Measurements from ENCODE around the gene TBC1D22A.

- TF ChIP-seq USF2 (IDR thresholded peaks at IDR 0.05; ENCODE audit: borderline replicate concordance, low read depth, low read length), result no peak
- TF ChIP-seq, protein P1, sequence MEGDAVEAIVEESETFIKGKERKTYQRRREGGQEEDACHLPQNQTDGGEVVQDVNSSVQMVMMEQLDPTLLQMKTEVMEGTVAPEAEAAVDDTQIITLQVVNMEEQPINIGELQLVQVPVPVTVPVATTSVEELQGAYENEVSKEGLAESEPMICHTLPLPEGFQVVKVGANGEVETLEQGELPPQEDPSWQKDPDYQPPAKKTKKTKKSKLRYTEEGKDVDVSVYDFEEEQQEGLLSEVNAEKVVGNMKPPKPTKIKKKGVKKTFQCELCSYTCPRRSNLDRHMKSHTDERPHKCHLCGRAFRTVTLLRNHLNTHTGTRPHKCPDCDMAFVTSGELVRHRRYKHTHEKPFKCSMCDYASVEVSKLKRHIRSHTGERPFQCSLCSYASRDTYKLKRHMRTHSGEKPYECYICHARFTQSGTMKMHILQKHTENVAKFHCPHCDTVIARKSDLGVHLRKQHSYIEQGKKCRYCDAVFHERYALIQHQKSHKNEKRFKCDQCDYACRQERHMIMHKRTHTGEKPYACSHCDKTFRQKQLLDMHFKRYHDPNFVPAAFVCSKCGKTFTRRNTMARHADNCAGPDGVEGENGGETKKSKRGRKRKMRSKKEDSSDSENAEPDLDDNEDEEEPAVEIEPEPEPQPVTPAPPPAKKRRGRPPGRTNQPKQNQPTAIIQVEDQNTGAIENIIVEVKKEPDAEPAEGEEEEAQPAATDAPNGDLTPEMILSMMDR (IDR thresholded peaks at IDR 0.05), result no peak
- TF ChIP-seq FOXM1 (IDR thresholded peaks at IDR 0.05; ENCODE audit: low read depth), result no peak
- no peak for TF ChIP-seq RAD21 (IDR thresholded peaks at IDR 0.05; ENCODE audit: low read length)
These were observed 140.8 kb downstream of the TBC1D22A start for GRCh38 chr22:46902998-46903916.
